Endothelial cell of umbilical vein (primary cell): ENCODE data around the gene KBTBD13. TPM values are rescaled to one million over a fixed set of nuclear protein-coding genes. Genes with fewer than 3 reads are reported as not detected.

ENCODE experiments used
- BruUV-seq: library from RNA; stranded (reverse); fragments of 400-500 nt; replicated peaks from 2 replicates; lab custom pipeline; 2021; lab: Mats Ljungman, UMichigan
- CTCF ChIA-PET: fragments of 300-600, 350-600 bp; sonication (Branson Sonifier 250); formaldehyde crosslinking; loops from one replicate; lab custom pipeline; 2021; ENCODE audit warnings: antibody characterized with exemption, inconsistent platforms; lab: Charles Lee
- POLR2A ChIA-PET: fragments of 300-600, 350-600 bp; sonication (Branson Sonifier 250); formaldehyde crosslinking; loops from one replicate; lab custom pipeline; 2021; ENCODE audit warnings: antibody characterized with exemption, inconsistent platforms; lab: Charles Lee
- DNase-seq: peaks from one replicate; pipeline ENCODE4 v3.0.0-alpha.2; 2011; ENCODE audit warnings: low read depth, low spot score
- FAIRE-seq: peaks from 2 replicates; lab custom pipeline; 2011; peaks lifted over from hg19 to GRCh38; lab: Jason Lieb, UNC
- H2AFZ ChIP-seq: 2 replicates; pipeline ENCODE4 v1.6.0; 2012; ENCODE audit warnings: low read depth, low read length, control low read depth, inconsistent platforms
- H3K27ac ChIP-seq: 2 replicates; pipeline ENCODE4 v1.5.1; 2011; ENCODE audit warnings: low read depth, mild to moderate bottlenecking, control low read depth, low read length, moderate library complexity; ENCODE audit not compliant: insufficient read depth
- H3K27me3 ChIP-seq, 2 experiments: 2 replicates each; pipeline versions ENCODE4 v1.6.0 to v1.6.1; 2011; ENCODE audit warnings: low read length in 2 of 2, mixed read lengths in 1 of 2; ENCODE audit not compliant: control insufficient read depth in 2 of 2, insufficient read depth in 2 of 2
- H3K36me3 ChIP-seq, 2 experiments: 2 replicates in 1 of 2; 3 replicates in 1 of 2; pipeline ENCODE4 v1.5.1; 2011; ENCODE audit warnings: low read length in 2 of 2, mild to moderate bottlenecking in 1 of 2, moderate library complexity in 1 of 2; ENCODE audit not compliant: control insufficient read depth in 2 of 2, insufficient read depth in 2 of 2; ENCODE audit errors: extremely low read depth in 1 of 2
- H3K4me1 ChIP-seq: 3 replicates; pipeline ENCODE4 v1.5.1; 2011; ENCODE audit warnings: mild to moderate bottlenecking, low read length; ENCODE audit not compliant: control insufficient read depth, insufficient read depth; ENCODE audit errors: extremely low read depth
- H3K4me2 ChIP-seq: 2 replicates; pipeline ENCODE4 v1.6.1; 2011; ENCODE audit warnings: low read length, control low read depth, mixed read lengths; ENCODE audit not compliant: insufficient read depth
- H3K4me3 ChIP-seq, 3 experiments: fragments of 200-600 bp in 1 of 3; sonication (generic), shearing (Covaris generic) in 1 of 3; replicated peaks in 1 of 3; 2 replicates each; pipeline ENCODE4 v1.5.1; 2011 to 2016; ENCODE audit warnings: control low read depth in 3 of 3, low read length in 3 of 3, mild to moderate bottlenecking in 2 of 3, inconsistent platforms in 1 of 3, low read depth in 1 of 3, moderate library complexity in 1 of 3; ENCODE audit not compliant: insufficient read depth in 1 of 3
- H3K79me2 ChIP-seq: 2 replicates; pipeline ENCODE4 v1.6.0; 2012; ENCODE audit warnings: low read length, inconsistent platforms; ENCODE audit not compliant: control insufficient read depth, insufficient read depth
- H3K9ac ChIP-seq: replicated peaks from 2 replicates; pipeline ENCODE3; 2011; ENCODE audit warnings: low read length, control low read depth; ENCODE audit not compliant: insufficient read depth; ENCODE audit errors: extremely low read depth
- H3K9me1 ChIP-seq: replicated peaks from 3 replicates; pipeline ENCODE4 v1.6.0; 2011; ENCODE audit warnings: mild to moderate bottlenecking, low read length; ENCODE audit not compliant: control insufficient read depth, insufficient read depth; ENCODE audit errors: extremely low read depth
- H3K9me3 ChIP-seq: replicated peaks from 2 replicates; pipeline ENCODE4 v1.5.1; 2012; ENCODE audit warnings: low read length, inconsistent platforms; ENCODE audit not compliant: control insufficient read depth, insufficient read depth
- H4K20me1 ChIP-seq: replicated peaks from 2 replicates; pipeline ENCODE3; 2011; ENCODE audit warnings: mild to moderate bottlenecking, low read length; ENCODE audit not compliant: control insufficient read depth, insufficient read depth; ENCODE audit errors: extremely low read depth
- EZH2 ChIP-seq: IDR thresholded peaks from 2 replicates; pipeline ENCODE4 v1.6.1; 2012; ENCODE audit warnings: borderline replicate concordance, low read depth, mild to moderate bottlenecking, moderate library complexity, low read length, inconsistent platforms; ENCODE audit not compliant: severe bottlenecking
- FOS ChIP-seq: IDR thresholded peaks from 2 replicates; pipeline ENCODE4 v1.6.1; 2011; ENCODE audit warnings: mild to moderate bottlenecking, low read length, moderate library complexity, borderline replicate concordance; ENCODE audit not compliant: insufficient read depth
- GATA2 ChIP-seq: IDR thresholded peaks from 2 replicates; pipeline ENCODE4 v1.7.0; 2011; ENCODE audit warnings: low read depth, mild to moderate bottlenecking, moderate library complexity, mixed read lengths, low read length; ENCODE audit not compliant: insufficient read length, insufficient read depth
- MYC ChIP-seq: IDR thresholded peaks from one replicate; pipeline ENCODE4 v1.6.1; 2011; ENCODE audit warnings: mild to moderate bottlenecking, low read depth, low read length
- POLR2A ChIP-seq: IDR thresholded peaks from 2 replicates; pipeline ENCODE4 v1.6.1; 2012; ENCODE audit warnings: low read depth, mild to moderate bottlenecking, control low read depth, low read length
- POLR2AphosphoS5 ChIP-seq: IDR thresholded peaks from 2 replicates; pipeline ENCODE4 v1.6.1; 2012; ENCODE audit warnings: low read depth, mild to moderate bottlenecking, control low read depth, low read length, moderate library complexity; ENCODE audit not compliant: insufficient read depth
- dilution Hi-C: fragments of 300-500 bp; cut with MboI; formaldehyde crosslinking; loops from one replicate; pipeline ENCODE4 v1.15.0; 2019; ENCODE audit warnings: low sequenced_read_pairs; ENCODE audit not compliant: extremely low pct_ligation_motif_present
- intact Hi-C: fragments of 100-400 bp; cut with micrococcal nuclease; formaldehyde crosslinking; loops from one replicate; pipeline ENCODE4 v1.10.0; 2022
- polyA plus RNA-seq, 4 experiments: library from polyadenylated mRNA; depleted of rRNA in 3 of 4; stranded (reverse) in 3 of 4; unstranded in 1 of 4; fragments of >200 nt; gene quantifications; 2 replicates each; pipeline versions ENCODE4 v1.2.1 to v1.2.3, GENCODE V29; 2011 to 2012; ENCODE audit warnings: missing spikeins in 1 of 4
- total RNA-seq: library from RNA; stranded (reverse); gene quantifications from 2 replicates; pipeline ENCODE4 v1.2.3, GENCODE V29; 2021

The KBTBD13 gene
- total and polyA plus RNA-seq, 2 donors (not counting 3 experiments of a cell fraction or from before 2014, with no cell fraction given) = not detected

DNA sequence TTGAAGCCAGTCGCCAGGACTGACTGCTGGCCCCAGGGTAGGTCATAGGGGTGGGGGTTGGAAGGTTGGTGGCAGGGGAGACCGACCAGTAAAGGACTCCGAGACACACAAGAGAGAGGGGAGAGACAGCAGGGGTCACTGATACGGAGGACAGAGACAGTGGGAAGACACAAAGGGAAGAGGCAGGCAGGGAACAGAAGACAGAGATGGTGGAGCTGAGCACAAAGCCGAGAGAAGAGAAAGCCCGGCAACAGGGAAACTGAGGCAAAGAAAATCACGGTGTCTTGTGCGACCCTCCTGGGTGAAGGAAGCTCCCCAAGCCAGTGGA, 9.3 kb upstream of the KBTBD13 start:
- intact Hi-C loops = no loop called here
- FAIRE-seq = no peak
- ChIA-PET POLR2A (no interaction called here), CTCF (interaction anchor here (0.6 to 5.2 kb wide), 7 partner anchors 11 to 304 kb away, joined by 3 to 35 read pairs (median 9); partner anchors contain the start of gene KBTBD13)
- H2AFZ ChIP-seq = no peak overlapping the region
- no peaks in the 10 kb centered on the region for H3K36me3 ChIP-seq
- H3K4me3 ChIP-seq = no peak overlapping the region
- H3K4me1 ChIP-seq = no peaks in the 10 kb centered on the region
- no peaks in the 10 kb centered on the region for H3K9me3 ChIP-seq
- no TSS peak for BruUV-seq
- no peaks in the 10 kb centered on the region for H4K20me1 ChIP-seq
- dilution Hi-C loops = no loop called here
- no peak overlapping the region for H3K27ac ChIP-seq
- peaks cover 31 to 44% of the 10 kb centered on the region in 2 experiments for H3K27me3 ChIP-seq
- DNase-seq = no peak
- TF ChIP-seq EZH2 (no peak), MYC (no peak), FOS (no peak), POLR2A (no peak), GATA2 (no peak), POLR2AphosphoS5 (no peak)
- H3K4me2 ChIP-seq = no peak overlapping the region
- H3K9ac ChIP-seq = no peak overlapping the region
- no peaks in the 10 kb centered on the region for H3K79me2 ChIP-seq
- H3K9me1 ChIP-seq = no peaks in the 10 kb centered on the region

DNA sequence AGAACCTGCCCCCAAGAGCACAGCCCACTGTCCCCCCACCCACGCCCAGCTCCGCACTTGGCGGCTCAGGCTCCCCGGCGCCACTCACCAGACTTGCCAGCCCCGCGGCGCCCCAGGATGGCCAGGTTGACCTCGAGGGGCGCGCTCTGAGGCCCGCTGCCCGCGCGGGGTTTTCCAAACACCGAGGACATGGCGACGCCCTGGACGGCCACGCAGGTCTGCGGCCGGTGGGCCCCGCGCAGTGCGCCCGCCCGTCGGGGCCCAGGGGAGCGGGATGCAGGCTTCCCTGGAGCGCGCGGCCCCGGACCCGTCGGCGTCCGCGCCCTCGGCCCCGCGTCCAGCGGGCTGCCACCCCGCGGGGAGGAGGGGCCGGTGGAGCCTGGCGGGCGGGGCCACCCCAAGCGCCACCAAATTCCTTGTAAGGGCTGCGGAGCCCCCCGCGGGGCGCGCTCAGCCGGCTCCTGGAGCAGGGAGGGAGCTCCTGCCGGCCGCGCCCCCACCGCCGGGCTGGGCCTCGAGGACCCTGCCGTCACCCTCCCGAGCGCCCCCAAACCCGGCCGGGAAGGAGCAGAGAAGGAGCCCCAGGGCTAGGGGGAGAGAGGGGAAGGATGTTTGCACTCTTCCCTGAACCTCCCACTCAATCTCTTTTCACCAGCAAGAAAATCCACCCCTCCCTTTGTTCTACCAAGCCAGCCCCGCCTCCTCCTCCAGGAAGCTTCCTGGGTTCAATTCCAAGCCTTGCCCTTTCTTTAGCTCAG, 8.7 kb upstream of the KBTBD13 start, which contains the start of gene RASL12:
Gene RASL12, minus strand, starts transcription at position 347 of the 758 bp plus-strand sequence. Its CDS starts 156 bp downstream, at position 191.
- Histone ChIP-seq H3K9me1 (no peaks in the 10 kb centered on the region), H3K9ac (no peak within 1 kb of the TSS), H3K27me3 (peaks cover 31 to 44% of the 10 kb centered on the region in 2 experiments), H4K20me1 (no peaks in the 10 kb centered on the region), H2AFZ (no peak within 1 kb of the TSS), H3K36me3 (no peaks in the 10 kb centered on the region), H3K4me2 (no peak within 1 kb of the TSS), H3K4me1 (no peaks in the 10 kb centered on the region), H3K9me3 (no peaks in the 10 kb centered on the region), H3K79me2 (no peaks in the 10 kb centered on the region), H3K27ac (no peak within 1 kb of the TSS), H3K4me3 (no peak within 1 kb of the TSS)
- DNase-seq (no peak), FAIRE-seq (no peak)
- no TSS peak for BruUV-seq
- intact Hi-C loops = no loop called here
- dilution Hi-C loops = no loop called here
- ChIA-PET CTCF (interaction anchor here (0.6 to 5.2 kb wide), 6 partner anchors 11 to 304 kb away, joined by 3 to 35 read pairs (median 8); partner anchors contain the start of gene KBTBD13), POLR2A (no interaction called here)
- TF ChIP-seq EZH2 (peak; percentile 76), FOS (no peak)
